Activated CD4-positive, alpha-beta T cell treated with anti-CD3 and anti-CD28 coated beads, Interleukin-2, Interleukin-6, amounts not matched to agents 100 ng/mL and 50 ng/mL, durations not matched to agents 16 hours and 8 hours (primary cell): Measurements from ENCODE around the gene DHODH.
"Not testable (repeated sequence)": the region's sequence is repeated elsewhere in the genome, so short reads cannot be mapped to it uniquely, and the experiment has no call there.

ENCODE experiments used
- DNase-seq: peaks from one replicate; pipeline ENCODE4 v3.0.0-alpha.2; 2020

Gene DHODH

DNA sequence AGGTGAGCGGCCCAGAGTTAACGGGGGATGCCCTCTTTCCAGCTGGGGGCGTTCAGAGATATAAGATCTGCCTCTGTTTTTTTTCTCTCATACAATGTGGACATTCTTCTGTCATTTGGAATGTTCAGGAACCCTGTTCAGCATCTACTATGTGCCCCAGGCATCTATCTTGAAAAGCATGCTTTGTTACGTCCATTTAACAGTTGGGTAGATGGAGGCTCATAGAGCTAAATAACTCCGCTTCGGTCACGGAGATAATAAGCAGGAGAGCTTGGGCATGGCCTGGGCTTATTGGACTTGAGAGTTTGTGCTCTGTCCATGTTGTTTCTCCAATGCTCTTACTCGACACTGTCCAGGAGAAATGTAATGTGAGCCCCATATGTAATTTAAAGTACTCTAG, 6.1 kb downstream of the DHODH start:
- no peak for DNase-seq

DNA sequence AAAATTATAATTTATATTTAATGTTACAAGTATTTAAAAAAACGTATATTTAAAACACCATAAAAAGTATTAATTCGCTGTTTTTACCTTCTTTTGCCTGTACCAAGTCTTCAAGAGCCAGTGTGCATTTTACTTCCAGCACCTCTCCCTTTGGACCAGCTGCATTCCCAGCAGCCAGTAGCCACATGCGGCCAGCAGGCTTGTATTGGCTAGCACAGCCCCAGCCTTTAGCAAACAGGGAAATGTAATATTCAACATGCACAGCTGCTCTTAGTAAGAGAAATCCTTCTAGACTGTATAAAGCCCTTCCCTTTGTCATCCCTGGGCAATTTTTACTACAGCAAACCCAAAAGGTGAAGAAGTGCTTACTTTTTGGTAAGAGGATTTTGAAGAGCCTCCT, 6.6 kb downstream of the DHODH start:
- DNase-seq, result no peak

DNA sequence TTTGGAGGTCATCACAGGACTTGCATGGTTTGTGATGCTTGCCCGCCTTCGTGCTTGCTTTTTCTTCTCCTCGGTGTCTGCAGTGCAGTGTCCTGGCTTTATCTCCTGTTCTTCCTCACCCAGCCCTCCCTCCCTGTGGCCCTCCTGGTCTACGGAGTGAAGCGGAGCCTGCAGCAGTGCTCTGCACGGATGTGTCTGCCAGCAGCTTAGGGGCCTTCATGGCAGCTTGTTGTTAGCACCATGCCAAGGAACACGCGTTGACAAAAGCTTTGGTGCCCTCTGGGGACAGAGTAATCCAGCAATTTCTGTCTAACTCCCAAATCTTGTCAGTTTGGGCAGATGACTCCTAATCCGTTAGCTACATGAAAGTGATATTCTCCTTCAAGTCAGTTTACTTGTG, 9.9 kb downstream of the DHODH start:
- no peak for DNase-seq

DNA sequence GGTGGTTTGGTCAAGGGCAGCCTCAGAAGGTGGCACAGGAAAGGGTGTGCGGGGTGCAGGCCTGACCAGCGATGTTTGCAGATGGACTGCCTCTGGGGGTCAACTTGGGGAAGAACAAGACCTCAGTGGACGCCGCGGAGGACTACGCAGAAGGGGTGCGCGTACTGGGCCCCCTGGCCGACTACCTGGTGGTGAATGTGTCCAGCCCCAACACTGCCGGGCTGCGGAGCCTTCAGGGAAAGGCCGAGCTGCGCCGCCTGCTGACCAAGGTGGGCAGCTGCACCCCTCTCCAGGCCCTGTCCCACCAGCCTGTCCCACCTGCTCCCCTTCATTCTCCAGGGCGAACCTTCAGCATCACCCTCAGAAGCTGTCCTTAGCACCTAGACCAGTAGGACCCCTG, 12.5 kb downstream of the DHODH start:
- DNase-seq, result no peak

DNA sequence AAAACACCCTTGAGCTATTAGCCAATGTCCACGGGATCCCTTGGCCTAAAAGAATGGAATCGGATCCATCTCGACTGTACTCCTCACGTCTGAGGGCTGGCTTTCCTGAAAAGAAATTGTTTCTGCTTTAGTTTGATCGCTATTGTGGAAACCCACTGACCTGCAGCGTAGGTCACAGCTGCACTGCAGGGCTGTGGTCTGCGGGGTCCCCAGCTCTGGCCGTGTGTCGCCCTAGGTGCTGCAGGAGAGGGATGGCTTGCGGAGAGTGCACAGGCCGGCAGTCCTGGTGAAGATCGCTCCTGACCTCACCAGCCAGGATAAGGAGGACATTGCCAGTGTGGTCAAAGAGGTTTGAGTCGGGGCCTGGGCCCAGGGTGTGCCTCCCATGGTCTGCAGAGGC, 13.6 kb downstream of the DHODH start:
- no peak for DNase-seq

DNA sequence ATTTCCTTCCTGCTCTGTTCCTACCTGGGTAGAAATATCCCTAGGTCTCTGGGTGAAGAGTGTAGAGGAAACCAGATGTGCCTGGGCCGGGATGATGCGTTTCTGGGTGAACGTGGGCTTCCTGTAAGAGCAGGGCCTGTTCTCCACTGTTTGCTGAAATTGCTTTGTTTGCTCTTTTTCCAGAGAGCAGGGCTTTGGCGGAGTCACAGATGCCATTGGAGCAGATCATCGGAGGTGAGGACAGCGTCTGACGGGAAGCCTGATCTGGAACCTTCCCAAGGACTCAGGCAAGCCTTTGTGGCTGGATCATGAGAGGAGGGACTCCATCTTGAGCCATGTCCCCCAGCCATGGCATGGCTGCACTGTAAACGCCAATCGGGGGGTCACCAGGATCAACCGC, 15.4 kb downstream of the DHODH start:
- DNase-seq, result no peak

DNA sequence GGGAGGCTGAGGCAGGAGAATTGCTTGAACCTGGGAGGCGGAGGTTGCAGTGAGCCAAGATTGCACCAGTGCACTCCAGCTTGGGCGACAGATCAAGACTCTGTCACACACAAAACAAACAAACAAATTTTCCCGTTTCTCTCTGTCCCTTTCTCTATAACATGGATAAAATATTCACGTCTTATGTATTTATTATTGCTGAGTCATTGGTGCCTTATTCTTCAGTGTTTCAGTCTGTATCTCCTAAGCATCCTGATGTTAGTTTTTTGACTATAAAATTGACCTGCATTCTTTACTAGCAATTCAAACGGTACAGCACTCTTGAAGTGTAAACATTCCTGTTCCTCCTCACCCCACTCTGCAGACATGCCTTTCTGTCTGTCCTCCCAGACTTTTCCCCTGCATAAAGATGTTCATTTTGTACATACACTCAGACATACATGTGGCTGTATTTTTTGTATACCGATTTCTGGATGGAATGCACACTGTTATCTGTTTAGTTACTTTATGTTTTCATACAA, 16.4 kb downstream of the DHODH start:
- DNase-seq, result no peak

DNA sequence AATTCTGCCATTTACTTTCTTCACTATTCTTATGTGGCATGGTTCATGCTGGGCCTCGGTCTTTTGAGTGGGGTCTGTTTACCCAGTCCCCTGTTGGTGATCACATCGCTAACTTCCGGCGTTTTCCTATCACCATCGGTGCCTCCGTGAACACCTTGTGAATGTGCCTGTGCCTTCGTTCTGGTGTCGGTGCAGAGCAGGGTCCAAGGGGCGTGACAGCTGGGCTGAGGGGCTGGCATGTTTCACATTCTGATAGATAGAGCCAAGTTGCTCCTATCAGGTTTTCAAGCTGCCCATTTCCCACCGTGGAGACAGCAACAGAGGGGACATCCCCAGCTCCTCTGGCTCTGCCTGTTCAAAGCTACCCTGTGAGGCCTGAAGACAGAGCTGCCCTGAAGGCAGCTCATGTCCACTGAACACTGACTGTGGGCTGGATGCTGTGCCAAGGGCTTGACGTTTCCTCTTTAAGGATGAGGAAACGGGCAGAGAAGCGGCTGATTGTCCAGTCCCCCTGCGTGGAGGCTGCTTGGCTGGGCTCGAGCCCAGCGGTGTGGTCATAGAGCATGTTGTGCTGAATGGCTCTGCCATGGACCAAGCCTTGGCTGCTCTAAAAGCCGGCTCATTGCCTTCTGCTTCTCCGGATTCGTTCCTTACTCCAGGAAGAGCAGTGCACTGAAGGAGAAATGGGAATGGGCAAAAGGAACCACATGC, 17.0 kb downstream of the DHODH start:
- no peak for DNase-seq

DNA sequence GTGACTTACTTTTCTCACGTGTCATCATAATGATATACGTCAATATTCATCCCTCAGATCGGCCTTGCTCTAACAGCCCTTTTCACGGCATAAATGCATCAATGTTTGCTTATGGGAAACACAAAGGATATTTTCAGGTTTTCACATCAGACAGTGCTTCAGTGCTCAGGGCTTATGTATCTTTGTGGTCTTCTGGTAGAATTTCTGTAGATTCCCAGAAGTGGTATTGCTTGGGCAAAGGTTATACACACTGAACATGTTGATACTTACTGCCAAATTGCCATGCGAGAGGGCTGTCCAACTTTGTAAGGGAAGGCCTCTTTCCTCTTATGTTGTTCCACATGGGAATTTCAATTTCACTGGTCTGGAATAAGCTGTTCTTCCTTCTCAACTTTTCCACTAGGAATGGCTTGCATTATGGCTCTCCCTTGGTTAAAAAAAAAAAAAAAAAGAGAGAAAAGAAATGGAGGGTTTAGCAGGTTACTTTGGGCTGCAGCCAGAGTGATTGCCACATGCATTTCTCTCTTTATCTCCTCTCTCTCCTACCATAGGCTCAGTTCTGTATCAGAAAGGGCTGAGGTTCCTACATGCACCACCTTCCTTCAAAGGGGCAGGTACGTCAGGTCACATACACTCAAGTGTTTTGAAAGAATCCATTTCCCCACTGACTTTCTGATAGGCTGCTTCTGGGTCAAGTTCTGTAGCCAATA, 19.3 kb downstream of the DHODH start:
- DNase-seq, result no peak

DNA sequence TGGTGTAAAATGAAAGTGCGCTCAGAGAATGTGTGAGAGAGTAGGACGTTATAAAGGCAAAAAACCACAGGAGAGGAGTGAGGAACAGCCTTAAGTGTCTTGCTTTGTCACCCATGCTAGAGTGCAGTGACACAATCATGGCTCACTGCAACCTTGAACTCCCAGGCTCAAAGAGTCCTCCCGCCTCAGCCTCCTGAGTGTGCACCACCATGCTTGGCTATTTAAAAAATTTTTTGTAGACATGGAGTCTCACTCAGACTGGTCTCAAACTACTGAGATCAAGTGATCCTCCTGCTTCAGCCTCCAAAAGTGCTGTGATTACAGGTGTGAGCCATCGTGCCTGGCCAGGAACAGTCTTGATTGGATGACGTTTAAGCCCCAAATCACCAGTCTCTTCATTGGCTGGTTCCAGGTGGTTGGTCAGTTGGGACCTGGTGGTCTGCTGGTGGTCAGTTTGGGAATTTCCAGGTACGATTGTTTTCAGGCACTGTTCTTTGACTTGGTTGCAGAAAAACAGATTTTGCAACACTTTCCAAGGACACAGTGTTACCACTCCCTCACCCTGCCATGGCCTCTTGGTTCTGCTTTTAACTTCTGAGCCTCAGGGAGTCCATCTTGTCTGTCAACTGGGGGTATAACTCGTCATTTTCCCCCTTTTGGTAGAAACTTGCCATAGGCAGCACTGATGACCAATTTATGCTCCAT, 21.2 kb downstream of the DHODH start:
- DNase-seq, result no peak

DNA sequence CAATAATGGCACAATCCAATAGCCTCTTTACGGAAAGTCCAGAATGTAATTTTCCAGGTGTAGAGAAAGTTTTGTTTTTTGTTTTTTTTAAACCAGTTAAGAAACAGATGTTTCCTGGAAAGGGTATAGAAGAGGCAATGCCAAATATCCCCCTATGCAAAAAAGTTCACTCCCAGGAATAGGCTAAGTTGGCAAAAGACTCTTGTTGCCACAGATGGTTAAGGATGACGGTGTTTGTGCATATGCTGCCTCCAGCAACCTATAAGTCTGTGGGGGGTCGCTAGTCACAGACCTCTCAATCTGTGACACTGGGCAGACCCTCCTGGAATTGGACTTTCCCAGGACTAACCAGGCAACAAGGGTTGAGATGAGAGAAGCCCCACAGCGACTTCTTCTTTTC, 24.9 kb downstream of the DHODH start:
- no peak for DNase-seq

DNA sequence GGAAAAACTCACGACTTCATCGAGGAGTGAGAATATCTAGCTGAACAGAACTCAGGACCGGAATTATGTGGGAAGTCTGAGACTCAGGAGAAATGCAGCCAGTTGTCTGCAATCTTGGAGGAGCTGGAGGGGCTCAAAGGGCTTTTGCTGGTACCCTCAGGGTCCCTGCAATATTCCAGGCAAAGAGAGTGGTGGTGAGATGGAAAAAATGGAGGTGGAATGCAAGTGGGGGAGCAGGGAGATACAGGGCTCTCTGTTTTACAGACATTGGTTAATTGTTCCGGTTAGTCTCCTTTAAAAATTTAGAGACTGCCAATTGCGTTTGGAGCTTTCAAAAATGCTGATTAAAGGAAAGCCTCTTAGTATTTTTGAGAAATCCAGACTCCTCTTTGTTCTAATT, 27.6 kb downstream of the DHODH start:
- DNase-seq, result no peak

DNA sequence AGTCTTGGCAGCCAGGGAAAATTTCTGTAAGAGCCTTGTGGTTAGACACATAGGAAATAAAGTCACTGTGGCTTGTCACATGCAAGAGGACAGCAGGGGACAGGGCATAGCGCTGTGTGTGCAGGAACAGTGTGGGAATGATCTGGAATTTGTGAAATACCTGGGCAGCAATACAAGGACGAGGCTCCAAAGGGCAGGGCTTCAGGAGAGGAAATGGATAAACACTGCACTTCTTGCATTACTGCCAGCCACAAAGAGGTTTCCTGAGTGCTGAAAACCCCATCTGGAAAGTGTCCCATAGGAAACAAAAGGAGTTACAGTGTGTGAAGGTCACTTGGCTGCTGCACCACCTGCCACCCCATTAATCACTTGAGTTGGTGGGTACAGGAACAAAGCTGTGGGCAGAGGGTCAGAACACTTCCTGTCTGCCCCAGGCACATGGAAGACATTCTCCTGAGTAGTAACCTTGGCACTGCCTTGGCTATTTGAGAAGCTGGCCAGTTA, 33.7 kb downstream of the DHODH start:
- DNase-seq, result no peak

DNA sequence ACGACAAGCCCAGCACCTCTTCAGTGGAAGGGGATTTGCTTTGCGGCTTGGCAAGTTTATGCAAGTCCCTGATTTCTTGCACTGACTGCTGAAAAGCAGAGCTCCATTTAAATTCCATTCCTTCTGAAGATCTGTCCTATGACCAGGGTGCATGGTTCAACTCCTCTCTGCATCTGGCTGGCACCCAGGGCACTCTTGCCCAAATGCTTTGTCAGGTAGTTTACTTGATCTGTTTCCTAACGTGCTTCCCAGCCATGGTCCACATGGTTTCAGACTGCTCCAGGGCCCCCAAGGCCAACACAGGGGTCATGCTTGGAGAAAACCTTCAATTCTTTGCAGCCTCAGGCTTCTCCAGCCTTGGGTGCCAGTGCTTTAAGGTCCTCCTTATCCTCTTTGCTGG, 34.5 kb downstream of the DHODH start:
- no peak for DNase-seq

DNA sequence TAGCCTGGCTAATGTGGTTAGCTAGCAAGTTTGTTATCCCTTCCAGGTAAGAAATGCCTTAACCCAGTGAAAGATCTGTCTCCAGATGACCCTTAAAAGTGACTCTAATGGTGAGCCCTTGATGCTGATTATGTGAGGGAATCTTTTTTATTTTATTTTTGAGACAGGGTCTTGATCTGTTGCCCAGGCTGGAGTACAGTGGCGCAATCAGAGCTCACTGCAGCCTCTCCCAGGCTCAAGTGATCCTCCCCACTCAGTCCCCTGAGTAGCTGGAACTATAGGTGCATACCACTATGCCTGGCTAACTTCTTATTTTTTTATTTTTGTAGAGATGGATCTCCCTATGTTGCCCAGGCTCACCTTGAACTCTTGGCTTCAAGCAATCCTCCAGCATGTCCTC, 35.0 kb downstream of the DHODH start:
- DNase-seq, result no peak

DNA sequence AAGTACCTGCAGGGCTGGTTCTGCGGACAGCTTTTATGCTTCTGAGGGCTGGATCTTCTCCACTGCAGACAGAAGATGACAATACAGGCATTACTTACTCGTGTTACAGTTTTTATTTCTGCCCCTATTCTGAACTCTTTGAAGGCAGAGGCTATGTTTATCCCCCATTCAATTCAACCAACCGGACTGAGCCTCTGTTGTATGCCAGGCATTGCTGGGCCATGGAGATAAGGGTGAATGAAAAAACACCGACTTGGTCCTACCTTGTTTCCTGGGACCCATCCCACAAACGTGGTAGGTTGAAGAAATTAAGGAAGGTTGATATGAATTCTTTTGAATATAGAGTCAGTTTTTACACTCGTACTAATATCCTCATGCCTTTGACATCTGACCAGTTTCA, 35.8 kb downstream of the DHODH start:
- no peak for DNase-seq

DNA sequence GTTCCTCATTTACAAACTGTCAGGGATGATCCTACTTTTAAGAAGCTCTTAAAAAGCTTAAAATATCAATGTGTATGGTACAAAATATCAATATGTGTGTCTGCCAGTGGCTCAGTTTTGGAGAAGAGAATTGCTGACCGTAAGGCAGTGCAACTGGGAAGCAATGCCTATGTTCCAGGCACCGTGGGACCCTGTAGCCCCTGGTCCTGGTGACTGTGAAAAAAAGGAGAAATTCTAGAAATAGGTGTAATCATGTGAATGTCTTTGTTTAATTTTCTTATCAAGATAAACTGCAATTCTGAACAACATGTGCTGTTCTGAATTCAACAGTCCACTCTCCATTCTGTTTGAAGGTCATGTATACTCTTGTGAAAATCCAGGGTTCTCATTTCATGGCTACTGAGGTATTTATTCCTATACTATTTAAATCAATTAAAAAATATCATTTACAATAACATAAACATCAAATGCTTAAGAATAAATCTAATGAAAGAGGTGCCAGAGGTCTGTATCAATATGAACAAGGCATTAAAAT, 36.3 kb downstream of the DHODH start:
- no peak for DNase-seq

DNA sequence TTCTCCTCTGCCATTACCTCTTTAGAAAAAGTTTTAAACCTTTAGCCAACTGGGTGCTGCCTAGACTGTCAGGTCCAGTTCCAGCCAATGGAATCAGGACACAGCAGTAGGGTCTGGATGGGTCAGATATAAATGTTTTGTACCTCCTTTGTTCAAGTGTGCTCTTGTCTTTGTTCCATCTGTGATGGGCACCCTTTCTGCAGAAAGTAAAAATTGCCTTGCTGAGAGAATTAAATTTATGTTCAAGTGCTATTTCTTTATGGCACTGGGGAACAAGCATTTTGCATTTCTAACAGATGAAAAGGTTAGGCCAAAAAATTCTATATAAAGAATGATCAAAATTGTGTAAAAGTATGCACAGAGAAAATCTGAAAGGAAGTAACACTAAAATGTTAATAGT, 40.6 kb downstream of the DHODH start:
- no peak for DNase-seq

DNA sequence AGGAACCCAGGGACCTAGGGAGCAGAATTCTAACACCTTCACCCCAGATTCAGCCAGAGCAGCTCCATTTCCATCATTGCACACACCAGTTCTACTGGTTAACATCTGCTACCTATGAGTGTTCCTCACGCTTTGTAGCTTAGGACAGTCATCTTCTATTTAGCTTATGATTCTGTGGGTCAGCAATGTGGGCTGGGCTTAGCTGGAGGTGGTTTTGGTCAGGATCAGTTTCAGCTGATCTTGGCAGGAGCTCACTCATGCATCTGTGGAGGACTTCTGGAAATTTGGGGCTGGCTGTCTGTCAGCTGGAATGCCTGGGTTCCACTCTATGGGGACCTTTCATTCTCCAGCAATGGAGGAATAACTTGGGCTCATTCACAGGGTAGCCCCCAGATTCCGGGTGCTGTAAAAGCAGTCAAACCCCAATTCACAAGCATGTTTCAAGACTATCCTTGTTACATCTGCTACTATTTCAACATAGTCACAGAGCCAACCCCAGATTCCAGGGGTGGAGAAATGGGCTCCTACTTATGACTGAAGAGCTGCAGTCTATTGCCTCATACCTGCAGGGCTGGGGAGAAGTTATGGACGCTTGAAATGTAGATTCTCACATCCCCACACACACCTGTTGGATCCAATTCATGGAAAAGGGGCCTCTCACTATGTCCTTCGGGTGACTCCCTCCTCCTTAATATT, 42.4 kb downstream of the DHODH start:
- DNase-seq, result no peak

DNA sequence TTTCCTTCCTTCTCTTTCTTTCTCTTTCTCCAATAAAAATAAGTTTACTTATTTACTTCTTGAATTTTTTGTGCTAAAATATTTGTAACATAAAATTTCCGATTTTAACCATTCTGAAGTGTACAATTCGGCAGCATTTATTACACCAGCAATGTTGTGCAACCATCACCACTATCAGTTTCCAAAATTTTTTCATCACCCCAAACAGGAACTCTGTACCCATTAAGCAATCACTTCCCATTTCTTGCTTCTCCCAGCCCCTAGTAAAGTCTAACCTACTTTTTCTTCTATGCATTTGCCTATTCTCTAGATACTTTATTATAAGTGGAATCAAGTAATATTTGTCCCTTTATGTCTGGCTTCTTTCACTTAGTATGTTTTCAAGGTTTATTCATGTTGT, 43.3 kb downstream of the DHODH start:
- no peak for DNase-seq

DNA sequence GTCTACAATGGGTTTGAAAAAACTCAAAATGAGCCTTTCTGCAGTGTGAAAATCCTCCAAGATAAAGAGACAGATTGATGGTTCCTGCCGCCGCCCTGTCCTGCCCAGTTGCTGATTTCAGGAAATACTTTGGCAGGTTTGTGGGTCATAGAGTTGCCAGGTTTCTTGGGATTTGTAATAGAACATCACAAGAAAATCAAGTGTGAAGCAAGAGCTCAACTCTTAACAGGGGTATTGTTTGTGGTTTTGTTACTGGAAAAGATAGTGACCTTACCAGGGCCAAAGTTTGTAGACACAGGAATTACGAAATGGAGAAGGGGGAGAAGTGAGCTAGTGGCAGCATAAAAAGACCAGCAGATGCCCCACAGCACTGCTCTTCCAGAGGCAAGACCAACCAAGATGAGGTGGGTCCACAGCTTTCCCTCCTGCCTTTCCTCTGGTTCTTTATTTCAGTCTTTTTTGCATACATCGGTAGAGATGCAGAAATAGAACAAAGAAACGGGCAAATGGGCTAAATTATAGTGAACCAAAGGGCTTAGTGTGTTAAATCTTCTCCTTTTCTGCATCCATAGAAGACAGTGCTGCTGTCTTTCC, 45.8 kb downstream of the DHODH start, which contains the start of gene HP:
Gene HP, plus strand, starts transcription at position 252 of the 594 bp plus-strand sequence. Its CDS starts 148 bp downstream, at position 400.
- not testable (repeated sequence) for DNase-seq

DNA sequence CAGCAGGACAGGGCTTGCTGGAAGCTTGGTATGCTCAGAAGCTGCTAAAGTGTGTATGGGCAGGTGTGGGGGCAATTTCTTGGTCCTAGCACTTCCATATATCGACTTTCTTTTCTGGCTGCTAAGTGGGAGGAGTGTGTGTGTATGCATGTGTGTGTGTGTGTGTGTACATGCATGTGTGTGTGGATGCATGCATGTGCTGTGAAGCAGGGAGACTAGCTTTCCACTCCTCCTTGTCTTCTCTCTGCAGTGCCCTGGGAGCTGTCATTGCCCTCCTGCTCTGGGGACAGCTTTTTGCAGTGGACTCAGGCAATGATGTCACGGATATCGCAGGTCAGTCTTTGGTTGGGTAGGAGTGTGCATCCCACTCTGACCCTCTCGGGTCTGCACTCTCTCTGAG, 47.4 kb downstream of the DHODH start:
- no peak for DNase-seq
